A673 (cell line): ENCODE results near the gene KREMEN1. TPM values are rescaled to one million over a fixed set of nuclear protein-coding genes. Genes with fewer than 3 reads are reported as not detected.

ENCODE experiments used
- BruUV-seq: library from RNA; stranded (reverse); fragments of 400-500 nt; replicated peaks from 2 replicates; lab custom pipeline; 2021; lab: Mats Ljungman, UMichigan
- CTCF ChIA-PET: fragments of 300-600 bp; sonication (Branson Sonifier 250); formaldehyde crosslinking; loops from one replicate; lab custom pipeline; 2022; ENCODE audit warnings: antibody characterized with exemption; lab: Charles Lee
- POLR2A ChIA-PET: fragments of 300-600 bp; sonication (Branson Sonifier 250); formaldehyde crosslinking; loops from one replicate; lab custom pipeline; 2022; ENCODE audit warnings: antibody characterized with exemption; ENCODE audit not compliant: low non-redundant PET; lab: Charles Lee
- DNase-seq: peaks from one replicate; pipeline ENCODE4 v3.0.0-alpha.2; 2015; ENCODE audit warnings: low spot score
- H3K27ac ChIP-seq: fragments of 200-600 bp; sonication (generic); 2 replicates; pipeline ENCODE4 v1.5.1; 2016; ENCODE audit warnings: mixed run types, low read depth, mild to moderate bottlenecking, mixed read lengths, antibody characterized with exemption, low read length; ENCODE audit not compliant: poor library complexity, severe bottlenecking
- H3K27me3 ChIP-seq: fragments of 200-600 bp; sonication (generic); replicated peaks from 2 replicates; pipeline ENCODE4 v1.6.1; 2017; ENCODE audit warnings: mixed run types, low read depth, mild to moderate bottlenecking, mixed read lengths, antibody characterized with exemption, low read length; ENCODE audit not compliant: insufficient read depth, poor library complexity
- H3K36me3 ChIP-seq: fragments of 200-600 bp; sonication (generic); 2 replicates; pipeline ENCODE4 v1.6.1; 2016; ENCODE audit warnings: mixed run types, mild to moderate bottlenecking, mixed read lengths, antibody characterized with exemption, low read length; ENCODE audit not compliant: insufficient read depth, poor library complexity, severe bottlenecking
- H3K4me1 ChIP-seq: fragments of 200-600 bp; sonication (generic); 2 replicates; pipeline ENCODE4 v1.6.1; 2017; ENCODE audit warnings: mixed run types, mild to moderate bottlenecking, mixed read lengths, antibody characterized with exemption, low read length; ENCODE audit not compliant: insufficient read depth, poor library complexity, severe bottlenecking
- H3K4me3 ChIP-seq: fragments of 200-600 bp; sonication (generic); 2 replicates; pipeline ENCODE4 v1.5.1; 2016; ENCODE audit warnings: low read depth, mixed run types, mild to moderate bottlenecking, mixed read lengths, low read length; ENCODE audit not compliant: poor library complexity, severe bottlenecking
- H3K9me3 ChIP-seq: fragments of 200-600 bp; sonication (generic); 2 replicates; pipeline ENCODE4 v1.6.1; 2016; ENCODE audit warnings: mixed run types, low read depth, mild to moderate bottlenecking, mixed read lengths, antibody characterized with exemption, low read length; ENCODE audit not compliant: poor library complexity, severe bottlenecking
- CTCF ChIP-seq: fragments of 300-800, 200-600 bp; sonication (generic); conservative IDR thresholded peaks from 2 replicates; pipeline ENCODE4 v1.5.1; 2017; ENCODE audit warnings: low read depth, mild to moderate bottlenecking, antibody characterized with exemption, low read length, moderate library complexity, mixed read lengths
- EZH2 ChIP-seq: fragments of 200-600 bp; sonication (generic); IDR thresholded peaks from 2 replicates; pipeline ENCODE4 v1.6.1; 2017; ENCODE audit warnings: borderline replicate concordance, low read depth, mild to moderate bottlenecking, mixed read lengths, antibody characterized with exemption, low read length; ENCODE audit not compliant: poor library complexity, severe bottlenecking
- intact Hi-C: fragments of 100-400 bp; cut with micrococcal nuclease; formaldehyde crosslinking; loops from one replicate; pipeline ENCODE4 v1.10.0; 2022; ENCODE audit not compliant: unreplicated experiment
- total RNA-seq: library from RNA; stranded (reverse); gene quantifications from 2 replicates; pipeline ENCODE4 v1.2.3, GENCODE V29; 2021

KREMEN1 gene
- total RNA-seq, 1 experiment from 2014 or later = 4.2 TPM

DNA sequence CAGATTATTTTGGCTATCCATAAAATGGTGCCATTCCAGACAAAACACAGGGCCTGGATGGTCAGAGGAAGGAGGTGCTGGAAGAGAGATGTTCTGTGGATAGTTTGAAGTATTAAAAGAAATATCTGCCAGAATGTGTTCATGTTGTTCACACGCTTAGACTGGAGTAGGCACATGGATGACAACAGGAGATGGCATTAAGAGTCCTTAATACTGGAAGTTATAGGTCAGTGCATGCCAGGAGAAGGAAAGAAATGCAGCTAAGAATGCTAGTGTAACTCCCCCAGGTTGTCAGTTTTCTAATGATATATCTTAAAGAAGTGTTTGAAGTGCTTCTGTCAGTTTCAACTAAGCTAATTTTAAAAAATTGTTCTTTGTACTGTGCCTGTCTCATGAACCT, 20.2 kb downstream of the KREMEN1 start:
- peaks cover 10% of the 10 kb centered on the region for H3K4me1 ChIP-seq
- no peaks in the 10 kb centered on the region for H3K9me3 ChIP-seq
- TF ChIP-seq EZH2 (no peak), CTCF (no peak)
- DNase-seq = no peak
- H3K27ac ChIP-seq = no peak overlapping the region
- H3K27me3 ChIP-seq = no peaks in the 10 kb centered on the region
- no peaks in the 10 kb centered on the region for H3K36me3 ChIP-seq
- BruUV-seq = no TSS peak
- CTCF ChIA-PET = no interaction called here
- POLR2A ChIA-PET = no interaction called here
- intact Hi-C loops = no loop called here
- H3K4me3 ChIP-seq = no peak overlapping the region

GRCh38 chr22:29093501-29094300, 20.9 kb downstream of the KREMEN1 start:
- intact Hi-C loops = no loop called here
- Histone ChIP-seq H3K27me3 (no peaks in the 10 kb centered on the region), H3K27ac (no peak overlapping the region), H3K4me3 (no peak overlapping the region), H3K4me1 (peaks cover 10% of the 10 kb centered on the region), H3K36me3 (no peaks in the 10 kb centered on the region), H3K9me3 (no peaks in the 10 kb centered on the region)
- TF ChIP-seq CTCF (no peak), EZH2 (no peak)
- ChIA-PET CTCF (no interaction called here), POLR2A (interaction anchor here (0.6 kb wide), 1 partner anchor 1236 kb away, joined by 3 read pairs; no protein-coding TSS in a partner anchor)
- no peak for DNase-seq
- no TSS peak for BruUV-seq

DNA sequence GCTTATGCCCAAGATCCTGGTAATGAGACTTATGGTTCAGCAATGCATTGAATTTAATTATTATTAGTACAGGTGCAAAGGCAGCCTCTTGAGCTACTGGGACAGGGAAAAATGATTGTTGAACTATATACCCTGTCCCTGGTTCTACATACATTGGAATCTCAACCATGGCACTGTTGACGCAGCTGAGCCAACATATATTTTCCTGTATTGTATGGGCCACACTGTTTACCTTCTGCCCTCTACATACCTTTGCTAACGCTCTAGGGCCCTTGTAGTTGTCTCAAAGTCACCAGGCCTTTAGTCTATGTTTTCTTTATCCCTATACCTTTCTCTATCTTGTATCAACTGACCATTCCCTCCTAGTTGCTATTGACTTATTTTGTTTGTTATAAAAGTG, 22.6 kb downstream of the KREMEN1 start:
- intact Hi-C loops = no loop called here

More for the DNA sequence above, 22.6 kb downstream of the KREMEN1 start:
- no peaks in the 10 kb centered on the region for H3K9me3 ChIP-seq
- no peaks in the 10 kb centered on the region for H3K27me3 ChIP-seq
- no peak overlapping the region for H3K4me3 ChIP-seq
- H3K36me3 ChIP-seq = no peaks in the 10 kb centered on the region
- no peak overlapping the region for H3K27ac ChIP-seq
- ChIA-PET POLR2A (no interaction called here), CTCF (interaction anchor here (0.5 kb wide), 1 partner anchor 96 kb away, joined by 5 read pairs; no protein-coding TSS in a partner anchor)
- no peak for TF ChIP-seq EZH2
- TF ChIP-seq CTCF = no peak
- BruUV-seq = no TSS peak
- H3K4me1 ChIP-seq = peaks cover 10% of the 10 kb centered on the region
- no peak for DNase-seq
